GM12874 (cell line): Measurements from ENCODE around the gene DAPK3.

ENCODE experiments used
- CTCF ChIP-seq: IDR thresholded peaks from 2 replicates; pipeline ENCODE4 v1.5.1; 2011; ENCODE audit warnings: low read depth, mild to moderate bottlenecking, control low read depth, low read length, moderate library complexity; ENCODE audit not compliant: insufficient read depth

The DAPK3 gene

GRCh38 chr19:4015705-4016402 lies 45.0 kb upstream of the DAPK3 start:
- no peak for TF ChIP-seq CTCF

- TF ChIP-seq CTCF = no peak
Measured at GRCh38 chr19:4014541-4015491, 43.9 kb upstream of the DAPK3 start.

DNA sequence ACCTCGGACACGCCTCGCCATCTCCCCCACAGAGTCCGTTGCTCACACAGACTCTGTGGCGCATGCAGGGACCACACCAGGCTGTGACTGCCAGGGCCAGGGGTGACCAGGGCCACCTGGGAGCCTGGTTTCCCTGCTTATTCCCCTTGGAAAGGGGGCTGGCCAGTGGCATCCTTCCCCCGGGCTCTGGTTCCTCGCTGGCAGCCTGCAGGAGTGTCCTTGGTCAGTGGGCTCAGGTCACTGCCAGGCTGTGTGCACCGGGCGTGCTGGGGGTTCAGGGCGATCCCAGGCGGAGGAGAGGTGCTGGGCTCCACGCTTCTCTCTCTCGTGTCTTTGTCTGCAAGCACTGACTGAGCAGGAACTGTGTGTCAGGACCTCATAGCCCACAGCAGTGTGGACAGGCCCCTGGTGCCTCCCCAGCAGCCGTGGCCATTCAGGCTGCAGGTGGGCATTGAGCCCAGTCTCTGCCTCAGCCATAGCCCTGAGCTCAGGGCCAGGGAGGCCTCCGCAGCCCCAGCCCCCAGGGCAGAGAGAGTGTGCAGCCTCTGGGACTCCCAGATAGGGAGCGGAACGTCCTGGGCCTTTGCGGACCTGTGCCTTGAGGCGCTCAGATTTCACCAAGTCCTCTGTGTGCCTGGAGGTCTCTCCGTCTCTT lies 43.1 kb upstream of the DAPK3 start:
- no peak for TF ChIP-seq CTCF

DNA sequence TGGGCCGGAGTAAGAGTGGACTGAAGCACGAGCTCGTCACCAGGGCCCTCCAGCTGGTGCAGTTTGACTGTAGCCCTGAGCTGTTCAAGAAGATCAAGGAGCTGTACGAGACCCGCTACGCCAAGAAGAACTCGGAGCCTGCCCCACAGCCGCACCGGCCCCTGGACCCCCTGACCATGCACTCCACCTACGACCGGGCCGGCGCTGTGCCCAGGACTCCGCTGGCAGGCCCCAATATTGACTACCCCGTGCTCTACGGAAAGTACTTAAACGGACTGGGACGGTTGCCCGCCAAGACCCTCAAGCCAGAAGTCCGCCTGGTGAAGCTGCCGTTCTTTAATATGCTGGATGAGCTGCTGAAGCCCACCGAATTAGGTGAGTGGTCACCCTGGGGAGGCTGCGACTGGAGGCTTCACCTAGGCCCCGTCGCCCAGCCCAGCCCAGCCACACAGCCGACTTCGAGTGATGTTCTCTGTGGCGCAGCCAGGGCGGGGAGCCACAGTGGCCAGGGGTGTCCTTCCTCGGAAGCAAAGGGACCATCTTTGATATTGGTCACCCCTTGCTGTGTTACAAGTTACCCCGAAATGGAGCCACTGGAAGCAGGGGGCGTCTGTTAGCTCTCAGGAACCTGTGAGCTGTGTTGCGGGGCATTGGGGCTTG lies 42.2 kb upstream of the DAPK3 start:
- TF ChIP-seq CTCF = no peak

DNA sequence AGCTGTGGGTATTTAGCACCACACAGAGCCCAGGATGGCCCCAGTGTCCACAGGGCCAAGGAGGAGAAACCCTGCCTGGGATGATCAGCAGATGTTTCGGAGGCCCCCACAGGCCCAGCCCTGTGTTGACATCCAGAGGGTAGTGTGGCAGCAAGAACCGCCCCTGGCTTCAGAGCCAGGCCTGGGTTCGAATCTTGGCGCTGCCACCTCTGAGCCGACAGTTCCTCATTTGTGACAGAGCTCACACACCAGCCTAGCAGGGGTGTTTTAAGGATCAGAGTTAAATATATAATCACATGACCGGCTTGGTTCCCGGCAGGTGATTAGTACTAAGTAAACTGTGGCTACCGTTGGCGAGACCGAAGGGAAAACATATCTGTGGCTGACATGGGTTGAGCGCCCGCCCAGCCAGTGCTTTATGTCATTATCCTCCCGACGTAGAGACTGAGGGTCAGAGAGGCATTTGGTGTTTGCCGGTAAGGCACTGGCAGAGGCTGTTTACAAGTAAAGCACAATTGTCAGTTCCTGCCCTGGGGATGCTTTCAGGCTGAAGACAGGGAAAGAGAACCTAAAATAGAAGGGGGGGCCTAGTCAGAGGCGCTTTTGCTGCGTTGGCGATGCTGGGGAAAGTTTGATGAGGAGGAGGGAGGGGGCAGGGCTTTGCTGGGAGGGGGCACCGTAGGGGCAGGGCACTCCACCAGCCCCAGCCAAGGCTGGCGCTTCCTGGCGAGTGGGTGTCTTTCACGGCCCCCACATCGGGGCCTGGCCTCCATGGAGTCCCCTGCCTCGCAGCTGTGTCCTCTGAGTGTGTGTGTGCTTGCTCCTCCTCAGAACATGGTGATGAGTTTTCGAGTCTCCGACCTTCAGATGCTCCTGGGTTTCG lies 41.4 kb upstream of the DAPK3 start:
- no peak for TF ChIP-seq CTCF

DNA sequence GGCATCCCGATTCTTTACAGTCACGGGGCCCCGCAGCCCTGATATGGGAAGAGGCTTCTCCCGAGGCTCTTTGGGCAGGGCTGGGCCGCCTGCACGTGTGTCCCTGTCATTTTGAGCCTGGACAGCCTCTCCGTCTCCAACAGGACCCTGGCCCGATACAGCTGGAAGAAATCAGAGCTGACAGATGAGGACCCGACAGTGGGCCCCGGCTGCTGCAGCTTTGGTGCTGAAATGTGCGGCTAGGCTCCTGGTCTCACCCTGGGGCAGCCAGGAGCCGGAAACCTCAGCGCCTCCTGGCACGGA lies 39.9 kb upstream of the DAPK3 start:
- TF ChIP-seq CTCF = no peak
